Ovary (tissue), 9 donors: ENCODE data around the gene RFK. TPM values are rescaled to one million over a fixed set of nuclear protein-coding genes. Genes with fewer than 3 reads are reported as not detected.
"Not testable (repeated sequence)": the region's sequence is repeated elsewhere in the genome, so short reads cannot be mapped to it uniquely, and the experiment has no call there.

Source experiments
- DNase-seq, 5 donors: peaks; one replicate each; pipeline ENCODE4 v3.0.0-alpha.2; 2019 to 2020
- H3K27ac ChIP-seq, 2 donors: fragments of 200-600 bp; one replicate each; pipeline versions ENCODE4 v1.5.1 to v1.8.0; 2019 to 2022
- H3K27me3 ChIP-seq: fragments of 200-600 bp; one replicate; pipeline ENCODE4 v1.8.0; 2022
- H3K36me3 ChIP-seq: fragments of 200-600 bp; sonication (generic); one replicate; pipeline ENCODE4 v1.5.1; 2019
- H3K4me1 ChIP-seq: one replicate; pipeline ENCODE4 v1.8.1; 2013; ENCODE audit warnings: mild to moderate bottlenecking, moderate library complexity; ENCODE audit not compliant: insufficient read depth
- H3K4me3 ChIP-seq: fragments of 200-600 bp; sonication (generic); one replicate; pipeline ENCODE4 v1.5.1; 2017
- H3K9me3 ChIP-seq, 2 donors: fragments of 200-600 bp in 1 of 2; sonication (generic) in 1 of 2; one replicate each; pipeline versions ENCODE4 v1.5.1 to v1.8.1; 2013 to 2019; ENCODE audit warnings: mild to moderate bottlenecking in 1 of 2, moderate library complexity in 1 of 2
- CTCF ChIP-seq, 3 donors: fragments of 450-650 bp in 2 of 3; fragments of 200-600 bp in 1 of 3; IDR thresholded peaks; one replicate each; pipeline versions ENCODE4 v1.5.1 to v1.8.0; 2016 to 2022; ENCODE audit warnings: antibody characterized with exemption in 3 of 3, mild to moderate bottlenecking in 1 of 3
- EP300 ChIP-seq: sonication (generic); formaldehyde crosslinking; IDR thresholded peaks from one replicate; pipeline ENCODE4 v1.6.1; 2017; ENCODE audit warnings: antibody characterized with exemption
- POLR2A ChIP-seq: fragments of 450-650 bp; IDR thresholded peaks from one replicate; pipeline ENCODE4 v1.6.1; 2017; ENCODE audit warnings: antibody characterized with exemption, mild to moderate bottlenecking, moderate library complexity
- WGBS, 3 donors: extraction: QIAGEN DNeasy Blood & Tissue Kit in 1 of 3; methylation state at CpG; one replicate each; pipeline versions ENCODE4 v1.1.5 to v1.1.7; 2013 to 2017; 5-methylcytosine and 5-hydroxymethylcytosine counted together
- intact Hi-C, 4 donors: fragments of 100-400 bp; cut with DNase I; formaldehyde crosslinking; loops; one replicate each; pipeline versions ENCODE4 v1.11.0 to v1.15.1; 2022 to 2023
- polyA plus RNA-seq, 2 donors: library from polyadenylated mRNA; stranded (reverse); fragments of 200-250 nt in 1 of 2; fragments of 350-450 nt in 1 of 2; fragmentation: Illumina TruSeq in 1 of 2; extraction: RNeasy Lipid Tissue Mini Kit (QIAGEN cat#74804) in 1 of 2; gene quantifications; one replicate each; pipeline ENCODE4 v1.2.3, GENCODE V29; 2013 to 2014
- total RNA-seq, 7 donors: library from RNA; depleted of rRNA in 2 of 7; stranded (reverse); fragments of >200 nt in 2 of 7; fragmentation: NEBNext Ultra II Directional in 3 of 7; extraction: Animal tissue kit (Norgen Biotek cat#: 25700) in 3 of 7; gene quantifications; one replicate each; pipeline versions ENCODE4 v1.1.0 to v1.2.4, GENCODE V29; 2016 to 2023
- donor health status: DM: no; HTN: no; CAD: no; lungs with moderate emphysema.
- donor health status: DM: no; HTN: no; CAD: no.
- donor health status: Bipolar disorder and iron deficiency.
- donor health status: DM: yes; HTN: yes; CAD: no.
- donor health status: DM: no; HTN: no; CAD: no.
- donor health status: DM: yes; HTN: yes; CAD: no.

The RFK gene
- total and polyA plus RNA-seq, 9 donors: 9.9 to 30.1 (median 18.5) TPM

DNA sequence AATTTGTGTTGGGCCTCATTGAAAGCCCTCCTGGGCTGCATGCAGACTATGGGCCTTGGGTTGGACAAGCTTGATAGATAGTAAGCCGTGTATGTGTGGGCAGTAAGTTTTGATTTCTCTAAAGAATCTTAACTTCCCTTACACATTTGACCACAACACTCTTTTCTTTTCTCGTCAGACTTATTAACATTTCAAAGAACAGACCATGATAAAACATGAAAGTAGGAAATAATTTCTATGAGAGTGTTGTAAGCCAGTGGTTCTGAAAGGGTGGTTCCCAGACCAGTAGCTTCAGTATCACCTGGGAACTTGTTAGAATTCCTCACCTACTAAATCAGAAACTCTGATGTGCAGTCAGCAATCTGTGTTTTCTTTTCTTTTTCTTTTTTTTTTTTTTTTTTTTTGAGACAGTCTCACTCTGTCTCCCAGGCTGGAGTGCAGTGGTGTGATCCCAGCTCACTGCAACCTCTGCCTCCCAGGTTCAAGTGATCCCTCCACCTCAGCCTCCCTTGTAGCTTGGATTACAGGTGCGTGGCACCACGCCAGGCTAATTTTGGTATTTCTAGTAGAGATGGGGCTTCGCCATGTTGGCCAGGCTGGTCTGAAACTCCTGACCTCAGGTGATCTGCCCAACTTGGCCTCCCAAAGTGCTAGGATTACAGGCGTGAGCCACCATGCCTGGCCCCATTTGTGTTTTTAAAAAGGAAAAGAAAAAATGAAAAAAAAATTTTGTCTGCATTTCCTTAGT lies 44.8 kb upstream of the RFK start:
- TF ChIP-seq POLR2A: no peak
- TF ChIP-seq CTCF (IDR thresholded peaks at IDR 0.05): no peak
- no peak for TF ChIP-seq EP300
- H3K9me3 ChIP-seq: peaks cover 0 to 3% of the 10 kb centered on the region in 2 donors
- H3K4me1 ChIP-seq: no peaks in the 10 kb centered on the region
- no peak for DNase-seq
- intact Hi-C loops: no loop called here
- no peaks in the 10 kb centered on the region for H3K27me3 ChIP-seq
- WGBS, 3 donors: 70 to 79% (median 76%) methylated on average over 6 of the region's 6 CpGs
- no peak overlapping the region for H3K4me3 ChIP-seq
- no peak overlapping the region for H3K27ac ChIP-seq
- H3K36me3 ChIP-seq: no peaks in the 10 kb centered on the region

DNA sequence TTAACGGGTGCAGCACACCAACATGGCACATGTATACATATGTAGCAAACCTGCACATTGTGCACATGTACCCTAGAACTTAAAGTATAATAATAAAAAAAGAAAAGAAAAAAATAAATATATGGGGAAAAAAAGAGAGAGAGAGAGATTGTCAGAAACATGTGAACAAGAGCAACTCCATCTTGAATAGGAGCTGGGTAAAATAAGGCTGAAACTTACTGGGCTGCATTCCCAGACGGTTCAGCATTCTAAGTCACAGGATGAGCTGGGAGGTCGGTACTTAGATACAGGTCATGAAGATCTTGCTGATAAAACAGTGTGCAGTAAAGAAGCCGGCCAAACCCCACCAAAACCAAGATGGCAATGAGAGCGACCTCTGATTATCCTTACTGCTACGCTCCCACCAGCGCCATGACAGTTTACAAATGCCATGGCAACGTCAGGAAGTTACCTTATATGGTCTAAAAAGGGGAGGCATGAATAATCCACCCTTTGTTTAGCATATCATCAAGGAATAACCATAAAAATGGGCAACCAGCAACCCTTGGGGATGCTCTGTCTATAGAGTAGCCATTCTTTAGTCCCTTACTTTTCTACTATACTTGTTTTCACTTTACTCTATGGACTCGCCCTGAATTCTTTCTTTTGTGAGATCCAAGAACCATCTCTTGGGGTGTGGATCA lies 42.9 kb upstream of the RFK start:
- H3K27me3 ChIP-seq, H3K27ac ChIP-seq, DNase-seq, H3K4me1 ChIP-seq, intact Hi-C loops, H3K4me3 ChIP-seq, H3K9me3 ChIP-seq, H3K36me3 ChIP-seq: not testable (repeated sequence)
- WGBS, 3 donors: 82 to 89% (median 85%) methylated on average over 9 of the region's 9 CpGs

- H3K27ac ChIP-seq, DNase-seq, H3K36me3 ChIP-seq, H3K9me3 ChIP-seq, intact Hi-C loops, H3K4me1 ChIP-seq, H3K4me3 ChIP-seq, H3K27me3 ChIP-seq: not testable (repeated sequence)
- 86 to 89% (median 87%) methylated on average over 6 of the region's 6 CpGs for WGBS, 3 donors
Observed at GRCh38 chr9:76434897-76435296, 40.7 kb upstream of the RFK start.

DNA sequence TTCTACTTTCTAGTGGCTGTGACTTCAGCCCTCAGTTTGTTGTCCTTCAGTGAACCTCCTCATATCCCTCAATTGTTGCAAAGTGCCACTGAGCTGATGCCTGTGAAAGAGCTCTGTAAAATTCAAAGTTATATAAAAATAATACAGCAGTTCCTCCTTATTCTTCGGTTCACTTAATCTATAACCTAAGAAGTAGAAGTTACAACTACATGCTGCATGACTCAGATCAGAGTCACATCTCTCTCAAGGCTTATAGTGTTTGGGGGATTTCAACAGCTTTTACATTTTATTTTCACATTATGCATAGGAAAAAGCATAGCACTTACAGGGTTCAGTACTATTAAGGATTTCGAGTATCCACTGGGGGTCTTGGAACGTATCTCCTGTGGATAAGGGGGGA lies 39.6 kb upstream of the RFK start:
- Histone ChIP-seq H3K4me1 (no peaks in the 10 kb centered on the region), H3K36me3 (no peaks in the 10 kb centered on the region), H3K9me3 (no peaks in the 10 kb centered on the region), H3K4me3 (no peak overlapping the region), H3K27ac (no peak overlapping the region), H3K27me3 (no peaks in the 10 kb centered on the region)
- DNase-seq: no peak
- WGBS, 3 donors: 87 to 91% (median 89%) methylated on average over 3 of the region's 3 CpGs
- intact Hi-C loops: no loop called here
- TF ChIP-seq CTCF (IDR thresholded peaks at IDR 0.05): no peak
- TF ChIP-seq EP300: no peak
- TF ChIP-seq POLR2A: no peak

- no peak overlapping the region for H3K4me3 ChIP-seq
- H3K36me3 ChIP-seq: no peaks in the 10 kb centered on the region
- TF ChIP-seq CTCF (IDR thresholded peaks at IDR 0.05): no peak
- no peak for TF ChIP-seq POLR2A
- no peak for TF ChIP-seq EP300
- 94 to 96% (median 95%) methylated on average over 5 of the region's 5 CpGs for WGBS, 3 donors
- no peaks in the 10 kb centered on the region for H3K27me3 ChIP-seq
- H3K9me3 ChIP-seq: no peaks in the 10 kb centered on the region
- no peak for DNase-seq
- intact Hi-C loops: no loop called here
- no peaks in the 10 kb centered on the region for H3K4me1 ChIP-seq
- no peak overlapping the region for H3K27ac ChIP-seq
Observed at GRCh38 chr9:76433406-76433805, 39.2 kb upstream of the RFK start.
